SU-DHL-6 (cell line): ENCODE results near the gene LTO1.
"Not testable (repeated sequence)": the region's sequence is repeated elsewhere in the genome, so short reads cannot be mapped to it uniquely, and the experiment has no call there.

ENCODE experiments used
- H2AFZ ChIP-seq: fragments of 200-600 bp; sonication (generic); 2 replicates; pipeline ENCODE4 v1.6.1; 2014; ENCODE audit warnings: low read depth, mild to moderate bottlenecking, moderate library complexity, mixed read lengths, antibody characterized with exemption, low read length; ENCODE audit not compliant: severe bottlenecking
- H3F3A ChIP-seq: fragments of 200-600 bp; shearing (Covaris generic); 2 replicates; pipeline ENCODE4 v1.6.0; 2016; ENCODE audit warnings: antibody characterized with exemption, mild to moderate bottlenecking; ENCODE audit not compliant: insufficient read depth
- H3K27ac ChIP-seq: fragments of 200-600 bp; sonication (generic); 2 replicates; pipeline ENCODE4 v1.5.1; 2016; ENCODE audit warnings: low read depth, mild to moderate bottlenecking, low read length, moderate library complexity, mixed read lengths
- H3K27me3 ChIP-seq: fragments of 200-600 bp; sonication (generic), shearing (Covaris generic); 2 replicates; pipeline ENCODE4 v1.6.0; 2014; ENCODE audit warnings: mild to moderate bottlenecking, low read length
- H3K36me3 ChIP-seq: fragments of 200-600 bp; sonication (generic); 2 replicates; pipeline ENCODE4 v1.6.1; 2014; ENCODE audit warnings: mild to moderate bottlenecking, low read length, mixed read lengths
- H3K4me2 ChIP-seq: fragments of 300-600, 200-600 bp; shearing (Covaris generic), sonication (generic); 2 replicates; pipeline ENCODE4 v1.6.0; 2014; ENCODE audit warnings: low read length, low read depth, mild to moderate bottlenecking; ENCODE audit not compliant: poor library complexity, severe bottlenecking
- H3K4me3 ChIP-seq: fragments of 200-600 bp; sonication (generic); 2 replicates; pipeline ENCODE4 v1.5.1; 2014; ENCODE audit warnings: antibody characterized with exemption, low read length, mild to moderate bottlenecking, mixed read lengths; ENCODE audit not compliant: insufficient read depth, poor library complexity, severe bottlenecking
- H3K79me2 ChIP-seq: fragments of 200-600 bp; sonication (generic); 2 replicates; pipeline ENCODE4 v1.6.1; 2014; ENCODE audit warnings: mild to moderate bottlenecking, low read length, moderate library complexity; ENCODE audit not compliant: insufficient read depth
- H3K9ac ChIP-seq: fragments of 200-600 bp; sonication (generic); 2 replicates; pipeline ENCODE4 v1.7.0; 2014; ENCODE audit warnings: mild to moderate bottlenecking, low read length
- H3K9me2 ChIP-seq: fragments of 200-600 bp; sonication (generic); replicated peaks from 2 replicates; pipeline ENCODE4 v1.6.1; 2014; ENCODE audit warnings: low read length; ENCODE audit not compliant: insufficient read depth
- H3K9me3 ChIP-seq: fragments of 200-600 bp; sonication (generic); 2 replicates; pipeline ENCODE4 v1.6.1; 2014; ENCODE audit warnings: low read length, mixed read lengths; ENCODE audit not compliant: insufficient read depth
- H4K20me1 ChIP-seq: fragments of 200-600 bp; sonication (generic); 2 replicates; pipeline ENCODE4 v1.6.1; 2014; ENCODE audit warnings: low read depth, mild to moderate bottlenecking, antibody characterized with exemption, low read length, moderate library complexity, mixed read lengths
- CTCF ChIP-seq: fragments of 200-600 bp; sonication (generic); IDR thresholded peaks from one replicate; pipeline ENCODE4 v1.5.1; 2017; ENCODE audit warnings: antibody characterized with exemption, mild to moderate bottlenecking, low read length, moderate library complexity; ENCODE audit not compliant: insufficient read depth, poor library complexity, severe bottlenecking
- EZH2phosphoT487 ChIP-seq: fragments of 200-600 bp; sonication (generic), shearing (Covaris generic); conservative IDR thresholded peaks from 2 replicates; pipeline ENCODE4 v1.6.1; 2018; ENCODE audit warnings: mild to moderate bottlenecking, antibody characterized with exemption, low read length, moderate library complexity, mixed read lengths

Gene LTO1

GRCh38 chr11:69627551-69627950 lies 47.6 kb downstream of the LTO1 start:
- H3K9me2 ChIP-seq: no peaks in the 10 kb centered on the region
- H3K36me3 ChIP-seq: no peaks in the 10 kb centered on the region

GRCh38 chr11:69625476-69625875 lies 49.7 kb downstream of the LTO1 start:
- no peak overlapping the region for H3K4me3 ChIP-seq
- no peaks in the 10 kb centered on the region for H3K79me2 ChIP-seq
- H3F3A ChIP-seq: no peaks in the 10 kb centered on the region
- H3K36me3 ChIP-seq: no peaks in the 10 kb centered on the region
- H3K27me3 ChIP-seq: no peaks in the 10 kb centered on the region
- H4K20me1 ChIP-seq: no peaks in the 10 kb centered on the region
- H2AFZ ChIP-seq: no peak overlapping the region
- H3K9me2 ChIP-seq: no peaks in the 10 kb centered on the region
- no peaks in the 10 kb centered on the region for H3K9me3 ChIP-seq
- H3K27ac ChIP-seq: no peak overlapping the region
- no peak for TF ChIP-seq CTCF
- no peak for TF ChIP-seq EZH2phosphoT487
- H3K9ac ChIP-seq: no peak overlapping the region
- no peak overlapping the region for H3K4me2 ChIP-seq

More at GRCh38 chr11:69627551-69627950, 47.6 kb downstream of the LTO1 start:
- Histone ChIP-seq H3K4me2 (no peak overlapping the region), H3K9me3 (no peaks in the 10 kb centered on the region), H3F3A (no peaks in the 10 kb centered on the region), H3K4me3 (no peak overlapping the region), H4K20me1 (no peaks in the 10 kb centered on the region), H2AFZ (no peak overlapping the region), H3K79me2 (no peaks in the 10 kb centered on the region), H3K27me3 (no peaks in the 10 kb centered on the region), H3K27ac (no peak overlapping the region), H3K9ac (no peak overlapping the region)
- TF ChIP-seq EZH2phosphoT487 (no peak), CTCF (no peak)

GRCh38 chr11:69624293-69624692 lies 50.9 kb downstream of the LTO1 start:
- Histone ChIP-seq H3K27ac (no peak overlapping the region), H3K4me2 (no peak overlapping the region), H3F3A (no peaks in the 10 kb centered on the region), H4K20me1 (no peaks in the 10 kb centered on the region), H3K9me2 (no peaks in the 10 kb centered on the region), H3K36me3 (no peaks in the 10 kb centered on the region), H3K27me3 (no peaks in the 10 kb centered on the region), H2AFZ (no peak overlapping the region), H3K9ac (no peak overlapping the region), H3K9me3 (no peaks in the 10 kb centered on the region), H3K79me2 (no peaks in the 10 kb centered on the region), H3K4me3 (no peak overlapping the region)
- TF ChIP-seq CTCF (no peak), EZH2phosphoT487 (no peak)

- not testable (repeated sequence) for H3K4me2 ChIP-seq, H3K9me2 ChIP-seq, H3F3A ChIP-seq, H2AFZ ChIP-seq, H3K36me3 ChIP-seq, H3K4me3 ChIP-seq, H3K27ac ChIP-seq, H4K20me1 ChIP-seq, H3K79me2 ChIP-seq, H3K9ac ChIP-seq, H3K27me3 ChIP-seq, H3K9me3 ChIP-seq
Measured at GRCh38 chr11:69622097-69622681, 53.0 kb downstream of the LTO1 start.
